ENCODE data around the gene LRBA. TPM values are rescaled to one million over a fixed set of nuclear protein-coding genes. Genes with fewer than 3 reads are reported as not detected.

The LRBA gene
- total RNA-seq, 1 experiment from 2014 or later = 69.1 TPM

DNA sequence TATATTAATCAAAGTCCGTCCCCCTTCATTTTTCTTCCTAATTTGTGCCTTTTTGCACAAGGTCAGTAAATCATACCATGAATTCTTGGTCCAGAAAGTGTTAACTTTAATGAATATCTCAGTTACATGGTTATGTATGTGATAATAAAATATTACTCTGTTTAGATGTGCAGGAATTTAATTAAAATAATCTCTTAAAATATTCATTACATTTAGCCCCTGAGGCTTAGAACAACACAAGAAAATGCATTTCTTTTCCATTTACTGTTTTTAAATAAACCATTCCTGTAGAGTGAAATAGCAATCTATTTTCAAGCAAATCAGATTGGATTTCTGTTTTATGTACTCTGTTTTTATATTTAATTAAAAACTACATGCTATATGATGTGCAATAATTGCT is 415.5 kb downstream of the LRBA start (continued):
- TF ChIP-seq STAT6 (CRISPR knock-in tag; conservative IDR thresholded peaks at IDR 0.05; ENCODE audit: low read depth) (no peak), ZNF425 (CRISPR knock-in tag; conservative IDR thresholded peaks at IDR 0.05) (no peak)

DNA sequence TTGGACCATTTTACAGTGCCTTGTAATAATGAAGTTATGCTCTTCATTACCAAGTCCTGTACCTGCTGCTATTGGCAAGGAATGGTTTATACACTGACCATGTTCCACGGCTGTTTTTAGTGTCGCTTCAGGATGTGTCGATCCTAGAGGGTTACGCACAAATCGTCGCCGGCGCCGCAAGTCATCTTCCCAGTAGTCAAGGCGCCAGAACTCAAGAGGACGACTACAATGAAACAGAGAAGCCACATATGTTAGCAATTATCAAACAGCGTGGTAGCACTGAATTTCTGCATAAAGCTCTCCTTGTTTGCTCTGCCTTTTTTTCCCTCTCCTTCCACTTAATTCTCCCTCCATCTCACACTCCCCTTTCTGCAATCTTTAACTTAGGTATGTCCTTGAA is 416.2 kb downstream of the LRBA start:
- Mint-ChIP-seq H3K9me3 (no peaks in the 10 kb centered on the region), H3K4me1 (peaks cover 3% of the 10 kb centered on the region; the same call in 1 of the 2 replicates), H3K36me3 (no peaks in the 10 kb centered on the region), H3K4me3 (no peak overlapping the region), H3K27ac (0 out of 2 replicates have a peak overlapping the region, but pooled peaks have one; percentile 0), H3K27me3 (ENCODE audit: low read depth) (no peaks in the 10 kb centered on the region)
- DNase-seq (ENCODE audit: low spot score) = no peak
- ChIA-PET CTCF (interaction anchor here (0.8 kb wide), 1 partner anchor 268 kb away, joined by 3 read pairs; no protein-coding TSS in a partner anchor), POLR2A (no interaction called here)
- no peak for ATAC-seq
- TF ChIP-seq FOXP1 (CRISPR knock-in tag; IDR thresholded peaks at IDR 0.05; ENCODE audit: borderline replicate concordance) (no peak), NFYB (CRISPR knock-in tag; conservative IDR thresholded peaks at IDR 0.05; ENCODE audit: low read depth) (no peak), TP53 (CRISPR knock-in tag; IDR thresholded peaks at IDR 0.05) (no peak), MXD4 (CRISPR knock-in tag; IDR thresholded peaks at IDR 0.05; ENCODE audit: borderline replicate concordance) (no peak), GTF2I (CRISPR knock-in tag; conservative IDR thresholded peaks at IDR 0.05) (no peak), JAZF1 (CRISPR knock-in tag; IDR thresholded peaks at IDR 0.05) (no peak), JUN (CRISPR knock-in tag; IDR thresholded peaks at IDR 0.05) (no peak), GABPB1 (CRISPR knock-in tag; IDR thresholded peaks at IDR 0.05) (no peak), CDX4 (CRISPR knock-in tag; IDR thresholded peaks at IDR 0.05; ENCODE audit: borderline replicate concordance) (no peak), NR1H2 (CRISPR knock-in tag; IDR thresholded peaks at IDR 0.05) (no peak), ETV6 (CRISPR knock-in tag; IDR thresholded peaks at IDR 0.05) (no peak), ZNF532 (CRISPR knock-in tag; IDR thresholded peaks at IDR 0.05; ENCODE audit: borderline replicate concordance) (no peak), MYBL2 (CRISPR knock-in tag; IDR thresholded peaks at IDR 0.05) (no peak), ZNF396 (CRISPR knock-in tag; IDR thresholded peaks at IDR 0.05; ENCODE audit: borderline replicate concordance) (no peak), ATF2 (CRISPR knock-in tag; IDR thresholded peaks at IDR 0.05; ENCODE audit: borderline replicate concordance, low read depth) (no peak), ZBTB43 (CRISPR knock-in tag; IDR thresholded peaks at IDR 0.05) (no peak), ZNF423 (CRISPR knock-in tag; IDR thresholded peaks at IDR 0.05) (no peak)
- TF ChIP-seq, protein P1, sequence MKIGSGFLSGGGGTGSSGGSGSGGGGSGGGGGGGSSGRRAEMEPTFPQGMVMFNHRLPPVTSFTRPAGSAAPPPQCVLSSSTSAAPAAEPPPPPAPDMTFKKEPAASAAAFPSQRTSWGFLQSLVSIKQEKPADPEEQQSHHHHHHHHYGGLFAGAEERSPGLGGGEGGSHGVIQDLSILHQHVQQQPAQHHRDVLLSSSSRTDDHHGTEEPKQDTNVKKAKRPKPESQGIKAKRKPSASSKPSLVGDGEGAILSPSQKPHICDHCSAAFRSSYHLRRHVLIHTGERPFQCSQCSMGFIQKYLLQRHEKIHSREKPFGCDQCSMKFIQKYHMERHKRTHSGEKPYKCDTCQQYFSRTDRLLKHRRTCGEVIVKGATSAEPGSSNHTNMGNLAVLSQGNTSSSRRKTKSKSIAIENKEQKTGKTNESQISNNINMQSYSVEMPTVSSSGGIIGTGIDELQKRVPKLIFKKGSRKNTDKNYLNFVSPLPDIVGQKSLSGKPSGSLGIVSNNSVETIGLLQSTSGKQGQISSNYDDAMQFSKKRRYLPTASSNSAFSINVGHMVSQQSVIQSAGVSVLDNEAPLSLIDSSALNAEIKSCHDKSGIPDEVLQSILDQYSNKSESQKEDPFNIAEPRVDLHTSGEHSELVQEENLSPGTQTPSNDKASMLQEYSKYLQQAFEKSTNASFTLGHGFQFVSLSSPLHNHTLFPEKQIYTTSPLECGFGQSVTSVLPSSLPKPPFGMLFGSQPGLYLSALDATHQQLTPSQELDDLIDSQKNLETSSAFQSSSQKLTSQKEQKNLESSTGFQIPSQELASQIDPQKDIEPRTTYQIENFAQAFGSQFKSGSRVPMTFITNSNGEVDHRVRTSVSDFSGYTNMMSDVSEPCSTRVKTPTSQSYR (CRISPR knock-in tag; IDR thresholded peaks at IDR 0.05) = no peak
